Muscle layer of duodenum (tissue), 2 donors: ENCODE measurements around the gene CFAP43.
A peak's percentile ranks its signal among the peaks of the same experiment; 100 is the strongest.

Experiments used
- H3K27ac ChIP-seq: one replicate; pipeline ENCODE4 v1.7.0; 2013; ENCODE audit warnings: mild to moderate bottlenecking, low read length
- H3K27me3 ChIP-seq: one replicate; pipeline ENCODE4 v1.7.0; 2013; ENCODE audit warnings: low read depth, mild to moderate bottlenecking, control low read depth, low read length
- H3K36me3 ChIP-seq, 2 donors: one replicate each; pipeline ENCODE4 v1.7.0; 2013; ENCODE audit warnings: low read length in 2 of 2, control low read depth in 1 of 2, mild to moderate bottlenecking in 1 of 2; ENCODE audit not compliant: insufficient read depth in 2 of 2, control insufficient read depth in 1 of 2
- H3K4me1 ChIP-seq, 2 donors: one replicate each; pipeline ENCODE4 v1.7.0; 2013; ENCODE audit warnings: low read length in 2 of 2, mild to moderate bottlenecking in 2 of 2, control low read depth in 1 of 2, moderate library complexity in 1 of 2; ENCODE audit not compliant: insufficient read depth in 2 of 2, control insufficient read depth in 1 of 2
- H3K4me3 ChIP-seq, 2 donors: one replicate each; pipeline ENCODE4 v1.7.0; 2013; ENCODE audit warnings: low read length in 2 of 2, low read depth in 1 of 2, mild to moderate bottlenecking in 1 of 2
- H3K9me3 ChIP-seq, 2 donors: one replicate each; pipeline ENCODE4 v1.7.0; 2013; ENCODE audit warnings: low read length in 2 of 2, control low read depth in 1 of 2, mild to moderate bottlenecking in 1 of 2; ENCODE audit not compliant: control insufficient read depth in 1 of 2
- donor health status: healthy.

Gene CFAP43

GRCh38 chr10:104130041-104130440, 102.1 kb downstream of the CFAP43 start:
- H3K4me1 ChIP-seq: no peaks in the 10 kb centered on the region
- no peak overlapping the region for H3K27ac ChIP-seq
- no peaks in the 10 kb centered on the region for H3K36me3 ChIP-seq
- H3K27me3 ChIP-seq: no peaks in the 10 kb centered on the region
- H3K9me3 ChIP-seq: no peaks in the 10 kb centered on the region
- no peak overlapping the region for H3K4me3 ChIP-seq

GRCh38 chr10:104128214-104128613, 104.0 kb downstream of the CFAP43 start:
- H3K27ac ChIP-seq: no peak overlapping the region
- peaks cover 0 to 3% of the 10 kb centered on the region in 2 donors for H3K4me1 ChIP-seq
- no peak overlapping the region for H3K4me3 ChIP-seq
- H3K36me3 ChIP-seq: no peaks in the 10 kb centered on the region
- H3K27me3 ChIP-seq: no peaks in the 10 kb centered on the region
- H3K9me3 ChIP-seq: no peaks in the 10 kb centered on the region

GRCh38 chr10:104127411-104127810, 104.8 kb downstream of the CFAP43 start:
- H3K4me1 ChIP-seq: peaks cover 3 to 5% of the 10 kb centered on the region in 2 donors
- H3K36me3 ChIP-seq: no peaks in the 10 kb centered on the region
- H3K4me3 ChIP-seq: no peak overlapping the region
- no peak overlapping the region for H3K27ac ChIP-seq
- H3K27me3 ChIP-seq: no peaks in the 10 kb centered on the region
- no peaks in the 10 kb centered on the region for H3K9me3 ChIP-seq

- Histone ChIP-seq H3K27ac (no peak overlapping the region), H3K4me3 (no peak overlapping the region), H3K36me3 (peaks cover 0 to 18% of the 10 kb centered on the region in 2 donors)
Measured at GRCh38 chr10:104123397-104123796, 108.8 kb downstream of the CFAP43 start.

GRCh38 chr10:104122225-104123107, 109.7 kb downstream of the CFAP43 start:
- peaks cover 3 to 10% of the 10 kb centered on the region in 2 donors for H3K4me1 ChIP-seq
- peaks cover 0 to 18% of the 10 kb centered on the region in 2 donors for H3K36me3 ChIP-seq
- peak overlapping the region; percentile 82 to 92 for H3K4me3 ChIP-seq
- no peaks in the 10 kb centered on the region for H3K9me3 ChIP-seq
- peak overlapping the region; percentile 96 for H3K27ac ChIP-seq
- H3K27me3 ChIP-seq: no peaks in the 10 kb centered on the region

More at GRCh38 chr10:104123397-104123796, 108.8 kb downstream of the CFAP43 start:
- Histone ChIP-seq H3K9me3 (no peaks in the 10 kb centered on the region), H3K4me1 (peaks cover 3 to 10% of the 10 kb centered on the region in 2 donors), H3K27me3 (no peaks in the 10 kb centered on the region)

- peaks cover 0 to 18% of the 10 kb centered on the region in 2 donors for H3K36me3 ChIP-seq
- peak within 1 kb of the TSS; percentile 82 to 92 for H3K4me3 ChIP-seq
- H3K9me3 ChIP-seq: no peaks in the 10 kb centered on the region
- no peaks in the 10 kb centered on the region for H3K27me3 ChIP-seq
- H3K27ac ChIP-seq: peak within 1 kb of the TSS; percentile 100
- peaks cover 3 to 10% of the 10 kb centered on the region in 2 donors for H3K4me1 ChIP-seq
Measured at GRCh38 chr10:104121485-104122224, 110.5 kb downstream of the CFAP43 start, which contains the start of gene SFR1. Gene SFR1, plus strand, starts transcription at chr10:104122171. Its CDS starts 13 bp downstream, at chr10:104122184.

- Histone ChIP-seq H3K27me3 (no peaks in the 10 kb centered on the region), H3K4me1 (peaks cover 3 to 10% of the 10 kb centered on the region in 2 donors), H3K9me3 (no peaks in the 10 kb centered on the region), H3K27ac (peak overlapping the region; percentile 100), H3K4me3 (peak overlapping the region; percentile 82 to 91), H3K36me3 (peaks cover 0 to 18% of the 10 kb centered on the region in 2 donors)
Measured at GRCh38 chr10:104120903-104121484, 111.2 kb downstream of the CFAP43 start.

- Histone ChIP-seq H3K27me3 (no peaks in the 10 kb centered on the region), H3K4me3 (peak overlapping the region; percentile 82 to 91), H3K4me1 (peaks cover 3 to 10% of the 10 kb centered on the region in 2 donors)
Measured at GRCh38 chr10:104120512-104120902, 111.7 kb downstream of the CFAP43 start.

GRCh38 chr10:104119996-104120395, 112.2 kb downstream of the CFAP43 start:
- Histone ChIP-seq H3K27ac (peak overlapping the region; percentile 100), H3K27me3 (no peaks in the 10 kb centered on the region), H3K4me1 (peaks cover 3 to 10% of the 10 kb centered on the region in 2 donors), H3K9me3 (no peaks in the 10 kb centered on the region), H3K4me3 (no peak overlapping the region), H3K36me3 (peaks cover 0 to 18% of the 10 kb centered on the region in 2 donors)

More at GRCh38 chr10:104120512-104120902, 111.7 kb downstream of the CFAP43 start:
- Histone ChIP-seq H3K27ac (peak overlapping the region; percentile 100), H3K9me3 (no peaks in the 10 kb centered on the region), H3K36me3 (peaks cover 0 to 18% of the 10 kb centered on the region in 2 donors)

- Histone ChIP-seq H3K9me3 (no peaks in the 10 kb centered on the region), H3K4me3 (no peak overlapping the region), H3K27ac (no peak overlapping the region), H3K27me3 (no peaks in the 10 kb centered on the region), H3K36me3 (peaks cover 0 to 18% of the 10 kb centered on the region in 2 donors), H3K4me1 (peaks cover 0 to 10% of the 10 kb centered on the region in 2 donors)
Measured at GRCh38 chr10:104117839-104118323, 114.3 kb downstream of the CFAP43 start.
